IPS-15b (cell line): ENCODE results near the gene LRPAP1.
"Not testable (repeated sequence)": the region's sequence is repeated elsewhere in the genome, so short reads cannot be mapped to it uniquely, and the experiment has no call there.

Experiments
- H3K27me3 ChIP-seq: one replicate; pipeline ENCODE4 v1.6.1; 2013; ENCODE audit warnings: low read length; ENCODE audit not compliant: control insufficient read depth, insufficient read depth
- H3K36me3 ChIP-seq: one replicate; pipeline ENCODE4 v1.6.1; 2013; ENCODE audit warnings: low read length; ENCODE audit not compliant: control insufficient read depth, insufficient read depth
- H3K4me1 ChIP-seq: one replicate; pipeline ENCODE4 v1.6.1; 2013; ENCODE audit warnings: mild to moderate bottlenecking, low read length; ENCODE audit not compliant: control insufficient read depth, insufficient read depth
- H3K4me3 ChIP-seq: one replicate; pipeline ENCODE4 v1.5.1; 2013; ENCODE audit warnings: low read depth, low read length
- H3K9ac ChIP-seq: one replicate; pipeline ENCODE4 v1.6.1; 2013; ENCODE audit warnings: low read depth, mild to moderate bottlenecking, low read length
- H3K9me3 ChIP-seq: one replicate; pipeline ENCODE4 v1.6.1; 2013; ENCODE audit warnings: mild to moderate bottlenecking, low read length; ENCODE audit not compliant: control insufficient read depth, insufficient read depth

The LRPAP1 gene

GRCh38 chr4:3514221-3514780 lies 17.9 kb downstream of the LRPAP1 start:
- H3K9ac ChIP-seq: no peak overlapping the region
- no peaks in the 10 kb centered on the region for H3K9me3 ChIP-seq
- H3K27me3 ChIP-seq: no peaks in the 10 kb centered on the region
- no peak overlapping the region for H3K4me3 ChIP-seq
- H3K36me3 ChIP-seq: peaks cover 68% of the 10 kb centered on the region
- H3K4me1 ChIP-seq: no peaks in the 10 kb centered on the region

- Histone ChIP-seq H3K9ac (no peak overlapping the region), H3K4me1 (no peaks in the 10 kb centered on the region), H3K36me3 (peaks cover 68% of the 10 kb centered on the region), H3K9me3 (no peaks in the 10 kb centered on the region), H3K4me3 (no peak overlapping the region), H3K27me3 (no peaks in the 10 kb centered on the region)
These were observed 18.4 kb downstream of the LRPAP1 start for GRCh38 chr4:3513807-3514206.

GRCh38 chr4:3512719-3513118 lies 19.5 kb downstream of the LRPAP1 start:
- H3K36me3 ChIP-seq: peaks cover 66% of the 10 kb centered on the region
- H3K9me3 ChIP-seq: no peaks in the 10 kb centered on the region
- H3K4me1 ChIP-seq: no peaks in the 10 kb centered on the region
- H3K9ac ChIP-seq: no peak overlapping the region
- no peak overlapping the region for H3K4me3 ChIP-seq
- H3K27me3 ChIP-seq: no peaks in the 10 kb centered on the region

- Histone ChIP-seq H3K4me1 (no peaks in the 10 kb centered on the region), H3K4me3 (no peak overlapping the region), H3K36me3 (peaks cover 62% of the 10 kb centered on the region), H3K9me3 (no peaks in the 10 kb centered on the region), H3K9ac (no peak overlapping the region), H3K27me3 (no peaks in the 10 kb centered on the region)
These were observed 19.9 kb downstream of the LRPAP1 start for GRCh38 chr4:3512279-3512678.

GRCh38 chr4:3511601-3512000 lies 20.6 kb downstream of the LRPAP1 start:
- peaks cover 55% of the 10 kb centered on the region for H3K36me3 ChIP-seq
- H3K27me3 ChIP-seq, H3K9me3 ChIP-seq, H3K9ac ChIP-seq, H3K4me1 ChIP-seq, H3K4me3 ChIP-seq: not testable (repeated sequence)

- Histone ChIP-seq H3K4me3 (no peak overlapping the region), H3K4me1 (no peaks in the 10 kb centered on the region), H3K36me3 (peaks cover 51% of the 10 kb centered on the region), H3K9ac (no peak overlapping the region), H3K9me3 (no peaks in the 10 kb centered on the region), H3K27me3 (no peaks in the 10 kb centered on the region)
These were observed 21.0 kb downstream of the LRPAP1 start for GRCh38 chr4:3511187-3511586.

- peaks cover 50% of the 10 kb centered on the region for H3K36me3 ChIP-seq
- H3K9ac ChIP-seq: no peak overlapping the region
- H3K4me3 ChIP-seq: no peak overlapping the region
- no peaks in the 10 kb centered on the region for H3K4me1 ChIP-seq
- H3K9me3 ChIP-seq: no peaks in the 10 kb centered on the region
- no peaks in the 10 kb centered on the region for H3K27me3 ChIP-seq
These were observed 21.7 kb downstream of the LRPAP1 start for GRCh38 chr4:3510481-3510880.

- no peaks in the 10 kb centered on the region for H3K9me3 ChIP-seq
- H3K9ac ChIP-seq: no peak overlapping the region
- H3K27me3 ChIP-seq: no peaks in the 10 kb centered on the region
- no peaks in the 10 kb centered on the region for H3K4me1 ChIP-seq
- H3K36me3 ChIP-seq: peaks cover 44% of the 10 kb centered on the region
- no peak overlapping the region for H3K4me3 ChIP-seq
These were observed 23.7 kb downstream of the LRPAP1 start for GRCh38 chr4:3508542-3508941.

GRCh38 chr4:3505231-3505630 lies 27.0 kb downstream of the LRPAP1 start:
- Histone ChIP-seq H3K4me3 (no peak overlapping the region), H3K36me3 (peaks cover 33% of the 10 kb centered on the region), H3K9ac (no peak overlapping the region), H3K4me1 (no peaks in the 10 kb centered on the region), H3K9me3 (no peaks in the 10 kb centered on the region), H3K27me3 (no peaks in the 10 kb centered on the region)

- Histone ChIP-seq H3K9me3 (no peaks in the 10 kb centered on the region), H3K27me3 (no peaks in the 10 kb centered on the region), H3K36me3 (peaks cover 21% of the 10 kb centered on the region), H3K4me3 (no peak overlapping the region), H3K4me1 (no peaks in the 10 kb centered on the region), H3K9ac (no peak overlapping the region)
These were observed 29.0 kb downstream of the LRPAP1 start for GRCh38 chr4:3502941-3503936.

GRCh38 chr4:3501825-3502425 lies 30.3 kb downstream of the LRPAP1 start:
- H3K27me3 ChIP-seq: peaks cover 2% of the 10 kb centered on the region
- no peak overlapping the region for H3K9ac ChIP-seq
- H3K36me3 ChIP-seq: peaks cover 21% of the 10 kb centered on the region
- H3K4me1 ChIP-seq: no peaks in the 10 kb centered on the region
- H3K4me3 ChIP-seq: no peak overlapping the region
- H3K9me3 ChIP-seq: no peaks in the 10 kb centered on the region
